ENCODE results near the gene APLP2.

APLP2 gene

GRCh38 chr11:130161441-130162145 is 91.9 kb downstream of the APLP2 start:
- no peaks in the 10 kb centered on the region for H3K9me3 ChIP-seq (ENCODE audit: insufficient read depth, low read length)
- TF ChIP-seq YY1 (IDR thresholded peaks at IDR 0.05; ENCODE audit: insufficient read depth, insufficient read length), result no peak
- TF ChIP-seq SUZ12 (IDR thresholded peaks at IDR 0.05; ENCODE audit: extremely low read depth, insufficient read depth, insufficient read length), result no peak
- no peak for TF ChIP-seq ZNF274 (IDR thresholded peaks at IDR 0.05; ENCODE audit: low read depth, low read length)
- H3K36me3 ChIP-seq (ENCODE audit: insufficient read depth, insufficient read length, low read length), result no peaks in the 10 kb centered on the region
- no peak overlapping the region for H3K4me3 ChIP-seq (ENCODE audit: insufficient read length, low read depth)
- H3K4me1 ChIP-seq (ENCODE audit: insufficient read depth, insufficient read length), result peaks cover 8% of the 10 kb centered on the region
- H3K9ac ChIP-seq (ENCODE audit: insufficient read length, low read depth), result no peak overlapping the region
- H3K27me3 ChIP-seq (ENCODE audit: insufficient read depth, insufficient read length), result peaks cover 50% of the 10 kb centered on the region
- DNase-seq (ENCODE audit: low read depth, low spot score), result no peak

- H3K9me3 ChIP-seq (ENCODE audit: insufficient read depth, low read length), result no peaks in the 10 kb centered on the region
- peaks cover 47% of the 10 kb centered on the region for H3K27me3 ChIP-seq (ENCODE audit: insufficient read depth, insufficient read length)
- no peak for DNase-seq (ENCODE audit: low read depth, low spot score)
- no peak overlapping the region for H3K9ac ChIP-seq (ENCODE audit: insufficient read length, low read depth)
- H3K36me3 ChIP-seq (ENCODE audit: insufficient read depth, insufficient read length, low read length), result no peaks in the 10 kb centered on the region
- H3K4me3 ChIP-seq (ENCODE audit: insufficient read length, low read depth), result no peak overlapping the region
- no peak for TF ChIP-seq YY1 (IDR thresholded peaks at IDR 0.05; ENCODE audit: insufficient read depth, insufficient read length)
- no peak for TF ChIP-seq ZNF274 (IDR thresholded peaks at IDR 0.05; ENCODE audit: low read depth, low read length)
- no peak for TF ChIP-seq SUZ12 (IDR thresholded peaks at IDR 0.05; ENCODE audit: extremely low read depth, insufficient read depth, insufficient read length)
- peaks cover 8% of the 10 kb centered on the region for H3K4me1 ChIP-seq (ENCODE audit: insufficient read depth, insufficient read length)
Measured at GRCh38 chr11:130162733-130163132, 93.0 kb downstream of the APLP2 start.

GRCh38 chr11:130163346-130164220 is 93.9 kb downstream of the APLP2 start:
- TF ChIP-seq ZNF274 (IDR thresholded peaks at IDR 0.05; ENCODE audit: low read depth, low read length) (no peak), SUZ12 (IDR thresholded peaks at IDR 0.05; ENCODE audit: extremely low read depth, insufficient read depth, insufficient read length) (no peak), YY1 (IDR thresholded peaks at IDR 0.05; ENCODE audit: insufficient read depth, insufficient read length) (no peak)
- H3K36me3 ChIP-seq (ENCODE audit: insufficient read depth, insufficient read length, low read length), result no peaks in the 10 kb centered on the region

GRCh38 chr11:130164221-130164570 is 94.5 kb downstream of the APLP2 start:
- Histone ChIP-seq H3K36me3 (ENCODE audit: insufficient read depth, insufficient read length, low read length) (no peaks in the 10 kb centered on the region), H3K9me3 (ENCODE audit: insufficient read depth, low read length) (no peaks in the 10 kb centered on the region), H3K4me3 (ENCODE audit: insufficient read length, low read depth) (no peak overlapping the region), H3K27me3 (ENCODE audit: insufficient read depth, insufficient read length) (peaks cover 33% of the 10 kb centered on the region), H3K4me1 (ENCODE audit: insufficient read depth, insufficient read length) (peaks cover 7% of the 10 kb centered on the region), H3K9ac (ENCODE audit: insufficient read length, low read depth) (no peak overlapping the region)
- no peak for TF ChIP-seq YY1 (IDR thresholded peaks at IDR 0.05; ENCODE audit: insufficient read depth, insufficient read length)
- TF ChIP-seq ZNF274 (IDR thresholded peaks at IDR 0.05; ENCODE audit: low read depth, low read length), result no peak
- no peak for TF ChIP-seq SUZ12 (IDR thresholded peaks at IDR 0.05; ENCODE audit: extremely low read depth, insufficient read depth, insufficient read length)
- no peak for DNase-seq (ENCODE audit: low read depth, low spot score)

More at GRCh38 chr11:130163346-130164220, 93.9 kb downstream of the APLP2 start:
- no peak overlapping the region for H3K9ac ChIP-seq (ENCODE audit: insufficient read length, low read depth)
- H3K4me1 ChIP-seq (ENCODE audit: insufficient read depth, insufficient read length), result peaks cover 8% of the 10 kb centered on the region
- H3K9me3 ChIP-seq (ENCODE audit: insufficient read depth, low read length), result no peaks in the 10 kb centered on the region
- peaks cover 39% of the 10 kb centered on the region for H3K27me3 ChIP-seq (ENCODE audit: insufficient read depth, insufficient read length)
- H3K4me3 ChIP-seq (ENCODE audit: insufficient read length, low read depth), result no peak overlapping the region
- no peak for DNase-seq (ENCODE audit: low read depth, low spot score)

- TF ChIP-seq ZNF274 (IDR thresholded peaks at IDR 0.05; ENCODE audit: low read depth, low read length) (no peak), YY1 (IDR thresholded peaks at IDR 0.05; ENCODE audit: insufficient read depth, insufficient read length) (no peak), SUZ12 (IDR thresholded peaks at IDR 0.05; ENCODE audit: extremely low read depth, insufficient read depth, insufficient read length) (no peak)
- no peak overlapping the region for H3K9ac ChIP-seq (ENCODE audit: insufficient read length, low read depth)
- H3K27me3 ChIP-seq (ENCODE audit: insufficient read depth, insufficient read length), result peaks cover 16% of the 10 kb centered on the region
- H3K36me3 ChIP-seq (ENCODE audit: insufficient read depth, insufficient read length, low read length), result no peaks in the 10 kb centered on the region
- H3K9me3 ChIP-seq (ENCODE audit: insufficient read depth, low read length), result no peaks in the 10 kb centered on the region
- H3K4me3 ChIP-seq (ENCODE audit: insufficient read length, low read depth), result no peak overlapping the region
- peaks cover 4% of the 10 kb centered on the region for H3K4me1 ChIP-seq (ENCODE audit: insufficient read depth, insufficient read length)
- no peak for DNase-seq (ENCODE audit: low read depth, low spot score)
Measured at GRCh38 chr11:130165601-130166456, 96.1 kb downstream of the APLP2 start.

GRCh38 chr11:130166457-130166784 is 96.7 kb downstream of the APLP2 start:
- Histone ChIP-seq H3K9me3 (ENCODE audit: insufficient read depth, low read length) (no peaks in the 10 kb centered on the region), H3K9ac (ENCODE audit: insufficient read length, low read depth) (no peak overlapping the region), H3K36me3 (ENCODE audit: insufficient read depth, insufficient read length, low read length) (no peaks in the 10 kb centered on the region), H3K4me3 (ENCODE audit: insufficient read length, low read depth) (no peak overlapping the region), H3K27me3 (ENCODE audit: insufficient read depth, insufficient read length) (peaks cover 10% of the 10 kb centered on the region), H3K4me1 (ENCODE audit: insufficient read depth, insufficient read length) (no peaks in the 10 kb centered on the region)
- TF ChIP-seq YY1 (IDR thresholded peaks at IDR 0.05; ENCODE audit: insufficient read depth, insufficient read length) (no peak), SUZ12 (IDR thresholded peaks at IDR 0.05; ENCODE audit: extremely low read depth, insufficient read depth, insufficient read length) (no peak), ZNF274 (IDR thresholded peaks at IDR 0.05; ENCODE audit: low read depth, low read length) (no peak)
- no peak for DNase-seq (ENCODE audit: low read depth, low spot score)
